CD14-positive monocyte (primary cell): Measurements from ENCODE around the gene FBXO31. TPM values are rescaled to one million over a fixed set of nuclear protein-coding genes. Genes with fewer than 3 reads are reported as not detected.

Source experiments
- DNase-seq, 3 donors: peaks; one replicate each; pipeline ENCODE4 v3.0.0-alpha.2; 2011 to 2022
- H2AFZ ChIP-seq: 2 replicates; pipeline ENCODE4 v1.6.0; 2012; ENCODE audit warnings: mild to moderate bottlenecking, low read depth, low read length, inconsistent platforms; ENCODE audit not compliant: insufficient read depth, poor library complexity, severe bottlenecking
- H3K27ac ChIP-seq, 2 donors: 1 replicate in 1 of 2; 2 replicates in 1 of 2; pipeline ENCODE4 v1.5.1; 2012 to 2013; ENCODE audit warnings: low read length in 2 of 2, control low read depth in 1 of 2, inconsistent platforms in 1 of 2, low read depth in 1 of 2, mild to moderate bottlenecking in 1 of 2
- H3K27me3 ChIP-seq, 2 donors: one replicate each; pipeline versions ENCODE4 v1.6.0 to v1.6.1; 2011 to 2013; ENCODE audit warnings: low read length in 2 of 2; ENCODE audit not compliant: control insufficient read depth in 2 of 2, insufficient read depth in 2 of 2
- H3K36me3 ChIP-seq, 2 donors: replicated peaks in 1 of 2; 1 replicate in 1 of 2; 2 replicates in 1 of 2; pipeline versions ENCODE4 v1.5.1 to v1.6.1; 2012 to 2013; ENCODE audit warnings: low read length in 2 of 2, control low read depth in 1 of 2, inconsistent platforms in 1 of 2, mild to moderate bottlenecking in 1 of 2; ENCODE audit not compliant: insufficient read depth in 2 of 2, control insufficient read depth in 1 of 2
- H3K4me1 ChIP-seq, 2 donors: 1 replicate in 1 of 2; 2 replicates in 1 of 2; pipeline versions ENCODE4 v1.5.1 to v1.6.1; 2012 to 2013; ENCODE audit warnings: low read length in 2 of 2, control low read depth in 1 of 2, inconsistent platforms in 1 of 2, mild to moderate bottlenecking in 1 of 2, moderate library complexity in 1 of 2; ENCODE audit not compliant: insufficient read depth in 2 of 2, control insufficient read depth in 1 of 2
- H3K4me2 ChIP-seq: replicated peaks from 2 replicates; pipeline ENCODE3; 2012; ENCODE audit warnings: low read length, moderate library complexity, mild to moderate bottlenecking; ENCODE audit not compliant: poor library complexity, severe bottlenecking; ENCODE audit errors: extremely low read depth
- H3K4me3 ChIP-seq, 3 experiments: fragments of 200-600 bp in 1 of 3; sonication (generic) in 1 of 3; replicated peaks in 1 of 3; 1 replicate in 2 of 3; 2 replicates in 1 of 3; pipeline ENCODE4 v1.5.1; 2011 to 2013; ENCODE audit warnings: low read length in 3 of 3, mild to moderate bottlenecking in 3 of 3, control low read depth in 2 of 3, low read depth in 2 of 3, inconsistent platforms in 1 of 3, moderate library complexity in 1 of 3
- H3K79me2 ChIP-seq: 2 replicates; pipeline ENCODE4 v1.6.0; 2012; ENCODE audit warnings: mild to moderate bottlenecking, control low read depth, inconsistent platforms, low read length, moderate library complexity; ENCODE audit not compliant: insufficient read depth
- H3K9ac ChIP-seq: 2 replicates; pipeline ENCODE4 v1.6.0; 2017; ENCODE audit warnings: low read length, mild to moderate bottlenecking; ENCODE audit not compliant: insufficient read depth, poor library complexity, severe bottlenecking
- H3K9me3 ChIP-seq, 2 donors: replicated peaks in 1 of 2; 1 replicate in 1 of 2; 2 replicates in 1 of 2; pipeline versions ENCODE4 v1.5.1 to v1.6.1; 2012 to 2013; ENCODE audit warnings: low read length in 2 of 2, control low read depth in 1 of 2; ENCODE audit not compliant: control insufficient read depth in 1 of 2, insufficient read depth in 1 of 2
- H4K20me1 ChIP-seq: 2 replicates; pipeline ENCODE4 v1.6.0; 2012; ENCODE audit warnings: mild to moderate bottlenecking, low read length, control low read depth, moderate library complexity; ENCODE audit not compliant: insufficient read depth
- H3K27ac Mint-ChIP-seq, 7 donors: one replicate each; pipeline ENCODE4 v1.8.0; 2020; ENCODE audit warnings: mild to moderate bottlenecking in 7 of 7, mixed read lengths in 7 of 7, moderate library complexity in 6 of 7, inconsistent platforms in 2 of 7
- H3K27me3 Mint-ChIP-seq, 3 donors: one replicate each; pipeline ENCODE4 v1.8.0; 2021 to 2022; ENCODE audit warnings: low read depth in 3 of 3, mild to moderate bottlenecking in 3 of 3, mixed read lengths in 3 of 3, moderate library complexity in 3 of 3, inconsistent platforms in 1 of 3
- H3K36me3 Mint-ChIP-seq, 2 donors: one replicate each; pipeline ENCODE4 v1.8.0; 2020; ENCODE audit warnings: mixed read lengths in 2 of 2, inconsistent platforms in 1 of 2, mild to moderate bottlenecking in 1 of 2
- H3K4me1 Mint-ChIP-seq: one replicate; pipeline ENCODE4 v1.8.0; 2020; ENCODE audit warnings: mild to moderate bottlenecking, mixed read lengths
- H3K4me3 Mint-ChIP-seq, 2 donors: one replicate each; pipeline ENCODE4 v1.8.0; 2020; ENCODE audit warnings: mild to moderate bottlenecking in 2 of 2, mixed read lengths in 2 of 2, moderate library complexity in 1 of 2
- H3K9me3 Mint-ChIP-seq, 7 donors: one replicate each; pipeline ENCODE4 v1.8.0; 2020 to 2022; ENCODE audit warnings: mixed read lengths in 7 of 7, mild to moderate bottlenecking in 6 of 7, moderate library complexity in 6 of 7, inconsistent platforms in 2 of 7
- CTCF ChIP-seq: fragments of 200-600 bp; IDR thresholded peaks from one replicate; pipeline ENCODE4 v1.8.0; 2022; ENCODE audit warnings: antibody characterized with exemption, mild to moderate bottlenecking
- WGBS: methylation state at CpG from one replicate; pipeline ENCODE4 v1.1.5; 2013; ENCODE audit warnings: missing lambda C conversion rate; ENCODE audit not compliant: insufficient coverage; 5-methylcytosine and 5-hydroxymethylcytosine counted together
- intact Hi-C, 2 donors: fragments of 100-400 bp; cut with micrococcal nuclease; formaldehyde crosslinking; loops; one replicate each; pipeline versions ENCODE4 v1.15.0 to v1.15.1; 2023
- polyA plus RNA-seq, 3 donors: library from polyadenylated mRNA; depleted of rRNA in 1 of 3; unstranded in 2 of 3; stranded (reverse) in 1 of 3; fragments of 300-500 nt in 2 of 3; fragments of >200 nt in 1 of 3; fragmentation: Illumina TruSeq in 2 of 3; gene quantifications; 1 replicate in 2 of 3; 2 replicates in 1 of 3; pipeline ENCODE4 v1.2.3, GENCODE V29; 2012 to 2021

Gene FBXO31
- polyA plus RNA-seq, 3 donors = 2.0 to 5.6 (median 3.3) TPM

DNA sequence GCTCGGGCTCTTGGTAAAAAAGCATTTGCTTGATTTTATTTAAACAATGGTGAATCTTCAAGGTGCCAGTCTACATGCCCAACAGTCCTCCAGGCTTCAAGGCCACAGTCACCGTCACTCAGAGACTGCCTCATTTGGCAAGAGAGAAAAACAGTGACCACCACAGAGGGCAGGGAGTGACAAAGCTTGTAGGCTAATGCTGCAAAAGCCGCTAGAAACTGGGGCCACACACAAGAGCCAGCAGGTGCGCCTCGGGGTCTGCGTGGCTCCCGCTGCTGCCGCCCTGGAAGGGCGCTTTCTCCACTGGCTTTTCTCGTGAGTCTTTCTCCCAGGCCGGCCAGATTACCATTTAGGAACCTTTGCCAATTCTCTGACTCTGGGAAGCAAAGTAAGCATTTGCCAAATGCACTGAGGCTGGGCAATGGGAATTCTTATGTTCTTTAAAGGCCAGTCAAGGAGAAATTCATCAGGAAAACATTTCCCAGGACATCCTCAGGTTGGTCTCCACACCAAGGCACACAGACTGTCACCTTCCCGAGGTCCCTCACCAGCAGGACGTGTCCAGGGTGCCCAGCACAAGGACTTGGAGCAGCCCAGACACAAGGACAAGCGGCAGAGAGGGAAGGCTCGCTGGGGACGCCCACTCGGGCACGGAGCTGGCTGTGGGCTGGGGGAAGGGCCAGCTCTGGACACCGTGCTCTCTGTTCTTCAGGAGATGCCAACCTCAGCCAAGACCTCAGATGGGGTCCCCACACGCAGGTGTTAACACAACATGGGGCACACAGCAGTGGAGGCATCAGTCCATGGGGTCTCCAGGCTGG is 53.9 kb downstream of the FBXO31 start:
- no peak for DNase-seq
- H3K27me3 ChIP-seq = no peaks in the 10 kb centered on the region

GRCh38 chr16:87328846-87329245 is 54.7 kb downstream of the FBXO31 start:
- H3K4me1 ChIP-seq = no peaks in the 10 kb centered on the region
- Mint-ChIP-seq H3K27ac (peak overlapping the region in 1 of 7 donors; percentile 46), H3K4me3 (no peak overlapping the region), H3K9me3 (no peaks in the 10 kb centered on the region), H3K27me3 (peaks cover 1 to 9% (median 3%) of the 10 kb centered on the region in 3 donors), H3K4me1 (no peaks in the 10 kb centered on the region), H3K36me3 (peaks cover 22 to 24% of the 10 kb centered on the region in 2 donors)
- peaks cover 0 to 14% of the 10 kb centered on the region in 2 donors for H3K36me3 ChIP-seq
- H2AFZ ChIP-seq = no peak overlapping the region
- H3K9ac ChIP-seq = no peak overlapping the region
- DNase-seq = no peak
- H3K4me3 ChIP-seq = no peak overlapping the region
- intact Hi-C loops = no loop called here
- WGBS = 95% methylated on average over 9 of the region's 12 CpGs
- no peak overlapping the region for H3K27ac ChIP-seq
- no peaks in the 10 kb centered on the region for H4K20me1 ChIP-seq
- no peak for TF ChIP-seq CTCF
- no peak overlapping the region for H3K4me2 ChIP-seq
- H3K27me3 ChIP-seq = no peaks in the 10 kb centered on the region
- H3K9me3 ChIP-seq = no peaks in the 10 kb centered on the region
- no peaks in the 10 kb centered on the region for H3K79me2 ChIP-seq

More for the DNA sequence above, 53.9 kb downstream of the FBXO31 start:
- Mint-ChIP-seq H3K9me3 (no peaks in the 10 kb centered on the region), H3K4me3 (no peak overlapping the region), H3K27ac (no peak overlapping the region), H3K4me1 (no peaks in the 10 kb centered on the region), H3K36me3 (peaks cover 22 to 30% of the 10 kb centered on the region in 2 donors), H3K27me3 (peaks cover 1 to 9% (median 3%) of the 10 kb centered on the region in 3 donors)
- H3K9me3 ChIP-seq = no peaks in the 10 kb centered on the region
- H3K4me3 ChIP-seq = no peak overlapping the region
- H3K36me3 ChIP-seq = peaks cover 0 to 14% of the 10 kb centered on the region in 2 donors
- 96% methylated on average over 19 of the region's 20 CpGs for WGBS
- H2AFZ ChIP-seq = no peak overlapping the region
- no peaks in the 10 kb centered on the region for H3K4me1 ChIP-seq
- no peak for TF ChIP-seq CTCF
- H3K9ac ChIP-seq = no peak overlapping the region
- H3K79me2 ChIP-seq = no peaks in the 10 kb centered on the region
- no peak overlapping the region for H3K4me2 ChIP-seq
- H3K27ac ChIP-seq = no peak overlapping the region
- H4K20me1 ChIP-seq = no peaks in the 10 kb centered on the region
- intact Hi-C loops = no loop called here
